ENCODE data around the gene FETUB. TPM values are rescaled to one million over a fixed set of nuclear protein-coding genes. Genes with fewer than 3 reads are reported as not detected.

The FETUB gene
- total and polyA plus RNA-seq, 2 of the 4 experiments (the other 2 are of a cell fraction): not detected

- CTCF ChIA-PET: no interaction called here
- 17% methylated on average over 1 of the region's 7 CpGs; no CpG with 5 or more reads in 1 of the 2 experiments for WGBS, 2 experiments (ENCODE audit: extremely low coverage in 2 of 2, insufficient read length in 1 of 2)
- no peak within 1 kb of the TSS for H2BK5ac ChIP-seq (ENCODE audit: low read depth, low read length, poor library complexity, severe bottlenecking)
These were observed 27.2 kb upstream of the FETUB start, which contains the start of gene AHSG for GRCh38 chr3:186612721-186613636. Gene AHSG (plus strand): TSS chr3:186613060. CDS start chr3:186613142, 82 bp downstream.

More at GRCh38 chr3:186612721-186613636, 27.2 kb upstream of the FETUB start, which contains the start of gene AHSG:
- H2AFZ ChIP-seq (replicated peaks; ENCODE audit: low read length, poor library complexity): no peak within 1 kb of the TSS
- H3K9ac ChIP-seq (ENCODE audit: low read depth, low read length): no peak within 1 kb of the TSS
- H3K79me1 ChIP-seq (ENCODE audit: low read depth in 1 of 2, low read length in 2 of 2): no peaks in the 10 kb centered on the region
- H3K9me3 ChIP-seq (ENCODE audit: control insufficient read depth, insufficient read depth, low read length): no peaks in the 10 kb centered on the region
- BruUV-seq (replicated peaks): no TSS peak
- ATAC-seq (ENCODE audit: low read depth) (no peak), DNase-seq (no peak)
- POLR2A ChIA-PET (ENCODE audit: unreplicated experiment): interaction anchor here (0.6 kb wide), 1 partner anchor 57 kb away, joined by 3 read pairs; no protein-coding TSS in a partner anchor
- H3K18ac ChIP-seq (ENCODE audit: low read depth, low read length): no peak within 1 kb of the TSS
- no peak within 1 kb of the TSS for H3K4me3 ChIP-seq (ENCODE audit: insufficient read depth, low read depth, low read length)
- H4K5ac ChIP-seq (ENCODE audit: low read depth, low read length): no peak within 1 kb of the TSS
- H3K27me3 ChIP-seq (ENCODE audit: control insufficient read depth, insufficient read depth, low read length): peaks cover 15% of the 10 kb centered on the region; the same call in 1 of the 2 replicates
- no peak within 1 kb of the TSS for H3K23ac ChIP-seq (ENCODE audit: low read depth, low read length)
- H4K8ac ChIP-seq (ENCODE audit: low read depth in 2 of 2, low read length in 2 of 2): no peak within 1 kb of the TSS
- H2BK20ac ChIP-seq (ENCODE audit: low read depth, low read length): no peak within 1 kb of the TSS
- no peak within 1 kb of the TSS for H3K4me2 ChIP-seq (ENCODE audit: low read depth, low read length)
- no peak within 1 kb of the TSS for H2BK120ac ChIP-seq (ENCODE audit: low read depth, low read length)
- no peak for TF ChIP-seq FOS (IDR thresholded peaks at IDR 0.05; ENCODE audit: low read depth, low read length)
- no peak for TF ChIP-seq NFE2L2 (IDR thresholded peaks at IDR 0.05; ENCODE audit: low read depth, low read length)
- TF ChIP-seq BHLHE40 (IDR thresholded peaks at IDR 0.05; ENCODE audit: low read depth, low read length): no peak
- no peak for TF ChIP-seq CHD1 (IDR thresholded peaks at IDR 0.05; ENCODE audit: low read depth, low read length)
- TF ChIP-seq RFX5 (IDR thresholded peaks at IDR 0.05; ENCODE audit: low read depth, low read length): no peak
- TF ChIP-seq ELK1 (IDR thresholded peaks at IDR 0.05; ENCODE audit: borderline replicate concordance, low read depth, low read length): no peak
- no peak for TF ChIP-seq POLR2A (IDR thresholded peaks at IDR 0.05; ENCODE audit: low read depth, low read length)
- TF ChIP-seq USF2 (IDR thresholded peaks at IDR 0.05; ENCODE audit: low read depth, low read length): no peak
- no peak for TF ChIP-seq MXI1 (IDR thresholded peaks at IDR 0.05; ENCODE audit: borderline replicate concordance, low read depth, low read length)
- no peak for TF ChIP-seq CEBPB (IDR thresholded peaks at IDR 0.05; ENCODE audit: low read depth, low read length)
- TF ChIP-seq MAZ (IDR thresholded peaks at IDR 0.05; ENCODE audit: borderline replicate concordance, low read depth, low read length): no peak
- no peaks in the 10 kb centered on the region for H3K4me1 ChIP-seq (ENCODE audit: control insufficient read depth, insufficient read depth, low read length)
- H3K4ac ChIP-seq (ENCODE audit: low read depth, low read length): no peak within 1 kb of the TSS
- in situ Hi-C loops (cut with MboI; ENCODE audit: low sequenced_read_pairs): no loop called here
- H4K91ac ChIP-seq (ENCODE audit: insufficient read depth, low read depth, low read length): no peak within 1 kb of the TSS
- no peaks in the 10 kb centered on the region for H3K36me3 ChIP-seq (ENCODE audit: control insufficient read depth, insufficient read depth, low read length)
- intact Hi-C loops (cut with micrococcal nuclease): no loop called here
- no peak within 1 kb of the TSS for H2AK9ac ChIP-seq (replicated peaks; ENCODE audit: low read depth, low read length, poor library complexity)
- H3K14ac ChIP-seq (replicated peaks; ENCODE audit: low read depth, low read length): no peak within 1 kb of the TSS
- H3K9me1 ChIP-seq (ENCODE audit: insufficient read depth, low read length): no peaks in the 10 kb centered on the region
- no peak within 1 kb of the TSS for H3K56ac ChIP-seq (ENCODE audit: extremely low read depth, insufficient read depth, low read length)
- dilution Hi-C loops (cut with HindIII; ENCODE audit: low sequenced_read_pairs, unreplicated experiment): no loop called here
- no peaks in the 10 kb centered on the region for H4K20me1 ChIP-seq (ENCODE audit: insufficient read depth, low read length)
- no peak within 1 kb of the TSS for H2AK5ac ChIP-seq (ENCODE audit: low read depth, low read length)
- H3K27ac ChIP-seq (ENCODE audit: insufficient read depth, low read length): no peak within 1 kb of the TSS
- no peak within 1 kb of the TSS for H2BK15ac ChIP-seq (ENCODE audit: low read depth, low read length)

Measured in IMR-90 (cell line).